PC-9 (cell line): ENCODE results near the gene FAM43A. TPM values are rescaled to one million over a fixed set of nuclear protein-coding genes. Genes with fewer than 3 reads are reported as not detected.

ENCODE experiments used
- Bru-seq: library from RNA; stranded (reverse); fragments of 400-500 nt; gene quantifications from one replicate; lab custom pipeline; 2021; lab: Mats Ljungman, UMichigan
- BruChase-seq, 2 experiments: library from RNA; stranded (reverse); fragments of 400-500 nt; gene quantifications; one replicate each; lab custom pipeline; 2021; lab: Mats Ljungman, UMichigan
- BruUV-seq: library from RNA; stranded (reverse); fragments of 400-500 nt; replicated peaks from 2 replicates; lab custom pipeline; 2021; lab: Mats Ljungman, UMichigan
- CTCF ChIA-PET: fragments of 300-600 bp; sonication (Branson Sonifier 250); formaldehyde crosslinking; loops from one replicate; lab custom pipeline; 2022; ENCODE audit warnings: antibody characterized with exemption; lab: Charles Lee
- POLR2A ChIA-PET: fragments of 300-600 bp; sonication (Branson Sonifier 250); formaldehyde crosslinking; loops from one replicate; lab custom pipeline; 2022; ENCODE audit warnings: antibody characterized with exemption; ENCODE audit not compliant: unreplicated experiment; lab: Charles Lee
- DNase-seq, 2 experiments: peaks; one replicate each; pipeline versions ENCODE4 v3.0.0 to v3.0.0-alpha.2; 2015 to 2022; ENCODE audit warnings: mixed read lengths in 1 of 2
- H2AFZ ChIP-seq: fragments of 200-600 bp; sonication (generic); 2 replicates; pipeline ENCODE4 v1.8.1; 2017; ENCODE audit warnings: antibody characterized with exemption
- H3F3A ChIP-seq: fragments of 200-600 bp; sonication (generic); 2 replicates; pipeline ENCODE4 v1.8.1; 2017; ENCODE audit warnings: antibody characterized with exemption, mild to moderate bottlenecking, low read depth; ENCODE audit not compliant: insufficient read depth
- H3K27ac ChIP-seq: fragments of 200-600 bp; sonication (generic); 2 replicates; pipeline ENCODE4 v1.6.1; 2016; ENCODE audit warnings: mixed run types
- H3K27me3 ChIP-seq: fragments of 200-600 bp; sonication (generic); 2 replicates; pipeline ENCODE4 v1.6.1; 2016; ENCODE audit warnings: low read depth, mixed run types; ENCODE audit not compliant: insufficient read depth
- H3K36me3 ChIP-seq: fragments of 200-600 bp; sonication (generic); 2 replicates; pipeline ENCODE4 v1.6.1; 2016; ENCODE audit warnings: low read depth, mixed run types
- H3K4me1 ChIP-seq: fragments of 200-600 bp; sonication (generic); replicated peaks from 2 replicates; pipeline ENCODE4 v1.6.1; 2016; ENCODE audit warnings: mixed run types; ENCODE audit not compliant: insufficient read depth
- H3K4me2 ChIP-seq: fragments of 200-600 bp; sonication (generic); 2 replicates; pipeline ENCODE4 v1.6.1; 2017; ENCODE audit warnings: mixed run types
- H3K4me3 ChIP-seq: fragments of 200-600 bp; sonication (generic); 2 replicates; pipeline ENCODE4 v1.6.1; 2016; ENCODE audit warnings: mixed run types
- H3K79me2 ChIP-seq: fragments of 200-600 bp; sonication (generic); 2 replicates; pipeline ENCODE4 v1.6.1; 2017; ENCODE audit warnings: low read depth, mixed run types
- H3K9me2 ChIP-seq: fragments of 200-600 bp; sonication (generic); 2 replicates; pipeline ENCODE4 v1.8.1; 2017; ENCODE audit warnings: mild to moderate bottlenecking; ENCODE audit not compliant: insufficient read depth
- H3K9me3 ChIP-seq: fragments of 200-600 bp; sonication (generic); 2 replicates; pipeline ENCODE4 v1.8.1; 2016; ENCODE audit warnings: low read depth; ENCODE audit not compliant: insufficient read depth
- H4K20me1 ChIP-seq: fragments of 200-600 bp; sonication (generic); 2 replicates; pipeline ENCODE4 v1.8.1; 2017; ENCODE audit not compliant: insufficient read depth
- CTCF ChIP-seq: fragments of 200-600 bp; sonication (generic); conservative IDR thresholded peaks from 2 replicates; pipeline ENCODE4 v1.6.1; 2017; ENCODE audit warnings: mixed run types, antibody characterized with exemption, mild to moderate bottlenecking, moderate library complexity
- EZH2 ChIP-seq: fragments of 200-600 bp; sonication (generic); IDR thresholded peaks from 2 replicates; pipeline ENCODE4 v1.8.0; 2017; ENCODE audit warnings: antibody characterized with exemption, low read depth
- intact Hi-C: fragments of 100-400 bp; cut with micrococcal nuclease; formaldehyde crosslinking; loops from one replicate; pipeline ENCODE4 v1.10.0; 2022; ENCODE audit not compliant: unreplicated experiment
- long read RNA-seq: library from polyadenylated mRNA; stranded (forward); transcript quantifications from one replicate; pipeline ENCODE4 v2.0.0, GENCODE V29; 2022
- total RNA-seq: library from RNA; stranded (reverse); gene quantifications from 2 replicates; pipeline ENCODE4 v1.2.3, GENCODE V29; 2021

FAM43A gene, protein sequence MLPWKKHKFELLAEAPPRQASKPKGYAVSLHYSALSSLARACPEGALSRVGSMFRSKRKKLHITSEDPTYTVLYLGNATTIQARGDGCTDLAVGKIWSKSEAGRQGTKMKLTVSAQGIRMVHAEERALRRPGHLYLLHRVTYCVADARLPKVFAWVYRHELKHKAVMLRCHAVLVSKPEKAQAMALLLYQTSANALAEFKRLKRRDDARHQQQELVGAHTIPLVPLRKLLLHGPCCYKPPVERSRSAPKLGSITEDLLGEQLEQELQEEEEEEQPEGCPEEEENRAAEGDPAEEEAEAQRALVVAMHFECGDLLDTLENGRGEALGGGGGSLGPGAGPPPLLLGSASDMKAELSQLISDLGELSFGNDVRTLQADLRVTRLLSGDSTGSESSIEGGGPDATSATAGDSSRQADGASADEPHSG
- total RNA-seq: 8.8 and 12.8 TPM in 2 replicates
- percentile 58 among the genes with signal in this experiment for Bru-seq, nascent RNA
- percentile 77 among the genes with signal in this experiment for BruChase-seq, experiment 1, labeled RNA remaining after a 2-hour chase
- percentile 59 among the genes with signal in this experiment for BruChase-seq, experiment 2, labeled RNA remaining after a 6-hour chase
- long read RNA-seq, transcript FAM43A-201 (1 exons, 2,494 nt): major isoform, 10 of 11 reads
- long read RNA-seq, partial matches to known transcripts: 0 of 11 reads
- long read RNA-seq, other reads (novel, unspliced or antisense): 1 of 11 reads

- H4K20me1 ChIP-seq: no peaks in the 10 kb centered on the region
- peaks cover 11% of the 10 kb centered on the region; the same call in 1 of the 2 replicates for H3F3A ChIP-seq
- TF ChIP-seq CTCF (no peak), EZH2 (no peak)
- H3K36me3 ChIP-seq: no peaks in the 10 kb centered on the region
- DNase-seq: peak; percentile 74 to 97
- H3K4me1 ChIP-seq: peaks cover 19% of the 10 kb centered on the region
- H3K9me2 ChIP-seq: no peaks in the 10 kb centered on the region
- no peak within 1 kb of the TSS for H3K27ac ChIP-seq
- ChIA-PET CTCF (interaction anchor here (0.6 to 2.4 kb wide), 3 partner anchors 185 to 501 kb away, joined by 4 to 12 read pairs (median 8); no protein-coding TSS in a partner anchor), POLR2A (interaction anchor here (0.5 to 1.4 kb wide), 4 partner anchors 15 to 83 kb away, joined by 3 to 10 read pairs (median 4); no protein-coding TSS in a partner anchor)
- peaks cover 4% of the 10 kb centered on the region; the same call in 1 of the 2 replicates for H3K79me2 ChIP-seq
- no peaks in the 10 kb centered on the region for H3K27me3 ChIP-seq
- H3K4me2 ChIP-seq: peak within 1 kb of the TSS; percentile 86
- BruUV-seq: no TSS peak
- H3K4me3 ChIP-seq: peak within 1 kb of the TSS; percentile 68
- no peaks in the 10 kb centered on the region for H3K9me3 ChIP-seq
- intact Hi-C loops: loop anchor here (1.0 kb wide), 5 partner anchors 29 to 432 kb away; no protein-coding TSS in a partner anchor
- 0 out of 2 replicates have a peak within 1 kb of the TSS, but pooled peaks have one; percentile 54 for H2AFZ ChIP-seq
Measured at GRCh38 chr3:194685718-194686413, at the start of gene FAM43A. FAM43A (plus strand) TSS chr3:194685883; CDS start chr3:194686827, 944 bp downstream.

GRCh38 chr3:194637066-194637465, 48.6 kb upstream of the FAM43A start:
- CTCF ChIA-PET: interaction anchor here (0.5 kb wide), 1 partner anchor 44 kb away, joined by 3 read pairs; no protein-coding TSS in a partner anchor
- POLR2A ChIA-PET: no interaction called here
- Histone ChIP-seq H3K4me2 (no peak overlapping the region), H3K79me2 (no peaks in the 10 kb centered on the region), H3K4me1 (no peaks in the 10 kb centered on the region), H4K20me1 (no peaks in the 10 kb centered on the region), H3K27me3 (no peaks in the 10 kb centered on the region), H3K9me3 (no peaks in the 10 kb centered on the region), H2AFZ (no peak overlapping the region), H3K27ac (no peak overlapping the region), H3K4me3 (no peak overlapping the region), H3F3A (peaks cover 10% of the 10 kb centered on the region; the same call in 1 of the 2 replicates), H3K36me3 (no peaks in the 10 kb centered on the region), H3K9me2 (no peaks in the 10 kb centered on the region)
- no TSS peak for BruUV-seq
- intact Hi-C loops: loop anchor here (2.0 kb wide), 1 partner anchor 304 kb away; no protein-coding TSS in a partner anchor
- TF ChIP-seq EZH2: no peak
- TF ChIP-seq CTCF: no peak
- peak in 1 of 2 experiments; percentile 34 for DNase-seq
